ENCODE results near the gene THEMIS2. TPM values are rescaled to one million over a fixed set of nuclear protein-coding genes. Genes with fewer than 3 reads are reported as not detected.
"Not testable (repeated sequence)": the region's sequence is repeated elsewhere in the genome, so short reads cannot be mapped to it uniquely, and the experiment has no call there.

The THEMIS2 gene
- polyA plus RNA-seq, 1 donor (not counting 4 experiments of a cell fraction or from before 2014, with no cell fraction given), result 1.3 TPM

GRCh38 chr1:27856561-27857343 is 15.6 kb upstream of the THEMIS2 start:
- no peak for TF ChIP-seq CTCF (optimal IDR thresholded peaks at IDR 0.05 in 1 of 3, IDR thresholded peaks at IDR 0.05 in 1 of 3, conservative IDR thresholded peaks at IDR 0.05 in 1 of 3; ENCODE audit: extremely low read depth in 1 of 3, insufficient read depth in 2 of 3, low read length in 3 of 3)
- TF ChIP-seq EZH2 (IDR thresholded peaks at IDR 0.05; ENCODE audit: low read length), result no peak
- no peak overlapping the region for H3K4me3 ChIP-seq (ENCODE audit: control insufficient read depth in 2 of 3, extremely low read depth in 1 of 3, insufficient read depth in 2 of 3, low read depth in 1 of 3, low read length in 3 of 3)
- H3K4me1 ChIP-seq (ENCODE audit: control insufficient read depth, extremely low read depth, insufficient read depth, low read length), result peaks cover 4% of the 10 kb centered on the region
- H3K9ac ChIP-seq (ENCODE audit: control insufficient read depth, extremely low read depth, insufficient read depth, low read length), result no peak overlapping the region
- no peak overlapping the region for H2AFZ ChIP-seq (ENCODE audit: control insufficient read depth, low read length)
- DNase-seq (ENCODE audit: low read depth, low spot score) (no peak), FAIRE-seq (no peak)
- H3K9me3 ChIP-seq (ENCODE audit: control insufficient read depth, low read depth, low read length), result no peaks in the 10 kb centered on the region
- H3K9me1 ChIP-seq (ENCODE audit: control insufficient read depth, extremely low read depth, insufficient read depth, low read length), result no peaks in the 10 kb centered on the region
- no peak overlapping the region for H3K4me2 ChIP-seq (ENCODE audit: control insufficient read depth, extremely low read depth, insufficient read depth, low read depth, low read length)
- H4K20me1 ChIP-seq (ENCODE audit: control insufficient read depth, extremely low read depth, insufficient read depth, low read length), result no peaks in the 10 kb centered on the region
- H3K36me3 ChIP-seq (ENCODE audit: control insufficient read depth in 2 of 2, extremely low read depth in 1 of 2, insufficient read depth in 2 of 2, low read length in 2 of 2), result peaks cover 1% of the 10 kb centered on the region in 2 experiments
- H3K79me2 ChIP-seq (ENCODE audit: control insufficient read depth, insufficient read depth, low read length), result no peaks in the 10 kb centered on the region
- dilution Hi-C loops (cut with MboI; ENCODE audit: extremely low pct_ligation_motif_present, low sequenced_read_pairs), result no loop called here
- no peak overlapping the region for H3K27ac ChIP-seq (ENCODE audit: control insufficient read depth, insufficient read depth, low read length)
- no peaks in the 10 kb centered on the region for H3K27me3 ChIP-seq (ENCODE audit: control insufficient read depth, extremely low read depth, insufficient read depth, low read length)

DNA sequence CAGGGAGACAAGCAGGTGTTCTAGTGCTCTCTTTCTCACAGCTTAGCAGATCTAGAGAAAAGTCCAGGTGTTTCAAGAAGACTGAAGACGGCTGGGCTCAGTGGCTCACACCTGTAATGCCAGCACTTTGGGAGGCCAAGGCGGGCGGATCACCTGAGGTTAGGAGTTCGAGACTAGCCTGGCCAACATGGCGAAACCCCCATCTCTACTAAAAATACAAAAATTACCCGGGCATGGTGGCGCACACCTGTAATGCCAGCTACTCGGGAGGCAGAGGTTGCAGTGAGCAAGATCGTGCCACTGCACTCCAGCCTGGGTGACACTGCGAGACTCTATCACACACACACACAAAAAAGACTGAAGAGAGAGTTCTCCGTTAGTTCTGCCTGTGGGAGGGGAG is 14.8 kb upstream of the THEMIS2 start:
- H3K9me3 ChIP-seq (ENCODE audit: control insufficient read depth, low read depth, low read length); H4K20me1 ChIP-seq (ENCODE audit: control insufficient read depth, extremely low read depth, insufficient read depth, low read length); H3K27me3 ChIP-seq (ENCODE audit: control insufficient read depth, extremely low read depth, insufficient read depth, low read length); H3K9ac ChIP-seq (ENCODE audit: control insufficient read depth, extremely low read depth, insufficient read depth, low read length); H3K4me2 ChIP-seq (ENCODE audit: control insufficient read depth, extremely low read depth, insufficient read depth, low read depth, low read length); H3K4me3 ChIP-seq (ENCODE audit: control insufficient read depth in 2 of 3, extremely low read depth in 1 of 3, insufficient read depth in 2 of 3, low read depth in 1 of 3, low read length in 3 of 3); H3K9me1 ChIP-seq (ENCODE audit: control insufficient read depth, extremely low read depth, insufficient read depth, low read length); H3K79me2 ChIP-seq (ENCODE audit: control insufficient read depth, insufficient read depth, low read length); H3K27ac ChIP-seq (ENCODE audit: control insufficient read depth, insufficient read depth, low read length); dilution Hi-C loops (cut with MboI; ENCODE audit: extremely low pct_ligation_motif_present, low sequenced_read_pairs); H3K4me1 ChIP-seq (ENCODE audit: control insufficient read depth, extremely low read depth, insufficient read depth, low read length); FAIRE-seq; DNase-seq (ENCODE audit: low read depth, low spot score); H2AFZ ChIP-seq (ENCODE audit: control insufficient read depth, low read length); H3K36me3 ChIP-seq (ENCODE audit: control insufficient read depth in 2 of 2, extremely low read depth in 1 of 2, insufficient read depth in 2 of 2, low read length in 2 of 2): not testable (repeated sequence)
